ENCODE results near the gene TMEM143.
"Not testable (repeated sequence)": the region's sequence is repeated elsewhere in the genome, so short reads cannot be mapped to it uniquely, and the experiment has no call there.

TMEM143 gene

GRCh38 chr19:48391100-48392005 lies 27.6 kb upstream of the TMEM143 start, which contains the start of gene KDELR1:
KDELR1 (minus strand) TSS chr19:48391551; CDS start chr19:48391358, 193 bp downstream.
- peak; percentile 45 to 63 (median 55) for DNase-seq (ENCODE audit: low read depth in 3 of 3)

GRCh38 chr19:48390188-48391099 lies 26.7 kb upstream of the TMEM143 start:
- DNase-seq (ENCODE audit: low read depth in 3 of 3): peak in 1 of 3 experiments; percentile 61

- no peak for DNase-seq (ENCODE audit: low read depth in 3 of 3)
Measured at GRCh38 chr19:48386981-48387380, 23.2 kb upstream of the TMEM143 start.

GRCh38 chr19:48385461-48386087 lies 21.8 kb upstream of the TMEM143 start:
- DNase-seq (ENCODE audit: low read depth in 3 of 3): no peak

- DNase-seq (ENCODE audit: low read depth in 3 of 3): no peak
Measured at GRCh38 chr19:48382286-48382685, 18.5 kb upstream of the TMEM143 start.

GRCh38 chr19:48381178-48381950 lies 17.6 kb upstream of the TMEM143 start:
- no peak for DNase-seq (ENCODE audit: low read depth in 3 of 3)

- no peak for DNase-seq (ENCODE audit: low read depth in 3 of 3)
Measured at GRCh38 chr19:48379058-48379457, 15.3 kb upstream of the TMEM143 start.

- DNase-seq (ENCODE audit: low read depth in 3 of 3): no peak
Measured at GRCh38 chr19:48378194-48378570, 14.4 kb upstream of the TMEM143 start.

- no peak for DNase-seq (ENCODE audit: low read depth in 3 of 3)
Measured at GRCh38 chr19:48373567-48373966, 9.8 kb upstream of the TMEM143 start.

- no peak for DNase-seq (ENCODE audit: low read depth in 3 of 3)
Measured at GRCh38 chr19:48372904-48373303, 9.2 kb upstream of the TMEM143 start.

GRCh38 chr19:48371771-48372170 lies 8.0 kb upstream of the TMEM143 start:
- not testable (repeated sequence) for DNase-seq (ENCODE audit: low read depth in 3 of 3)

- DNase-seq (ENCODE audit: low read depth in 3 of 3): no peak
Measured at GRCh38 chr19:48371367-48371766, 7.6 kb upstream of the TMEM143 start.

- DNase-seq (ENCODE audit: low read depth in 3 of 3): no peak
Measured at GRCh38 chr19:48370955-48371354, 7.2 kb upstream of the TMEM143 start.

- no peak for DNase-seq (ENCODE audit: low read depth in 3 of 3)
Measured at GRCh38 chr19:48368936-48369335, 5.2 kb upstream of the TMEM143 start.

- DNase-seq (ENCODE audit: low read depth in 3 of 3): no peak
Measured at GRCh38 chr19:48367855-48368254, 4.1 kb upstream of the TMEM143 start.

- DNase-seq (ENCODE audit: low read depth in 3 of 3): no peak
Measured at GRCh38 chr19:48365602-48366001, 1.9 kb upstream of the TMEM143 start.

GRCh38 chr19:48364598-48365348 lies 1.0 kb upstream of the TMEM143 start:
- DNase-seq (ENCODE audit: low read depth in 3 of 3): no peak

- DNase-seq (ENCODE audit: low read depth in 3 of 3): peak in 1 of 3 experiments; percentile 2
Measured at GRCh38 chr19:48363500-48363809, 285 bp downstream of the TMEM143 start.

GRCh38 chr19:48362716-48363499 lies 832 bp downstream of the TMEM143 start:
- peak; percentile 74 to 91 (median 79) for DNase-seq (ENCODE audit: low read depth in 3 of 3)

- DNase-seq (ENCODE audit: low read depth in 3 of 3): no peak
Measured at GRCh38 chr19:48361912-48362311, 1.8 kb downstream of the TMEM143 start.

All from stimulated activated CD4-positive, alpha-beta T cell treated with anti-CD3 and anti-CD28 coated beads, TNF-alpha, amount 100 ng/mL, for 24 hours (primary cell).